IPS-20b (cell line): Measurements from ENCODE around the gene MYT1.
A peak's percentile ranks its signal among the peaks of the same experiment; 100 is the strongest.

ENCODE experiments used
- H3K27ac ChIP-seq: one replicate; pipeline ENCODE4 v1.5.1; 2013; ENCODE audit warnings: low read length
- H3K27me3 ChIP-seq: 2 replicates; pipeline ENCODE4 v1.6.1; 2013; ENCODE audit warnings: mild to moderate bottlenecking, low read length, inconsistent platforms; ENCODE audit not compliant: insufficient read depth
- H3K36me3 ChIP-seq: 2 replicates; pipeline ENCODE4 v1.6.1; 2013; ENCODE audit warnings: low read depth, mild to moderate bottlenecking, inconsistent platforms, low read length, moderate library complexity; ENCODE audit not compliant: insufficient read depth
- H3K4me1 ChIP-seq: 2 replicates; pipeline ENCODE4 v1.6.1; 2013; ENCODE audit warnings: mild to moderate bottlenecking, control low read depth, inconsistent platforms, low read length, moderate library complexity; ENCODE audit not compliant: insufficient read depth
- H3K4me3 ChIP-seq: 2 replicates; pipeline ENCODE4 v1.5.1; 2013; ENCODE audit warnings: mild to moderate bottlenecking, low read length, inconsistent platforms
- H3K9ac ChIP-seq: 2 replicates; pipeline ENCODE4 v1.6.1; 2013; ENCODE audit warnings: low read depth, mild to moderate bottlenecking, inconsistent platforms, low read length, moderate library complexity
- H3K9me3 ChIP-seq: 2 replicates; pipeline ENCODE4 v1.6.1; 2013; ENCODE audit warnings: mild to moderate bottlenecking, low read depth, low read length, inconsistent platforms; ENCODE audit not compliant: insufficient read depth

The MYT1 gene

DNA sequence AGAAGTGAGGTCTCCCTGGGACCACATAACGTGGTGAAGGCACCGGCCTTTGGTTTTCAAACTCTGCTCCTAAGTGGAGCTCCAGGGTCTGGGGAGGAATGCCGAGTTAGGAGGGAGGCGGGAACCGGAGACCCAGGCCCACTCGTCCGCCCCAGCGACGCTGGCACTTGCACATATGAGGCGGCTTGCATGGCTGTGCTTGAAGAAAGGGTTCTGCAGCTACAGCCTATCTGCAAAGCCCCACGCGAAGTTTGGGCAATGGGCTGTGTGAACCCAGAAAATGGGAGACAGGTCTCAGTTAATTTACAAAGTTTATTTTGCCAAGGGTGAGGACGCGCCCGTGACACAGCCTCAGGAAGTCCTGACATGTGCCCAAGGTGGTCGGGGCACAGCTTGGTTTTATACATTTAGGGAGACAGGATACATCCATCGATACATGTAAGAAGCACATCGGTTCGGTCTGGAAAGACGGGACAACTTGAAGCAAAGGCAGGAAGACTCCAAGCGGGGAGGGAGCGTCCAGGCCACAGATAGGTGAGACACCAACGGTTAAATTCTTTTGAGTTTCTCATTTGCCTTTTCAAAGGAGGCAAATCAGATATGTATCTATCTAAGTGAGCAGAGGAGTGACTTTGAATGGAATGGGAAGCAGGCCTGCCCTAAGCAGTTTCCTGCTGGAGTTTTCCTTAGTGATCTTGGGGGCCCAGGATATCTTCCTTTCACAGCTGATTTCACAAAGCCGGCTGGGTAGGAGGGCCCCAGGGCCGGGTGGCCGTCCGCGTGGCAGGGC, 90.5 kb downstream of the MYT1 start:
- Histone ChIP-seq H3K4me3 (peak overlapping the region; percentile 64), H3K9ac (peak overlapping the region; percentile 70; the same call in 1 of the 2 replicates), H3K27me3 (peaks cover 11% of the 10 kb centered on the region), H3K4me1 (peaks cover 13% of the 10 kb centered on the region), H3K27ac (no peak overlapping the region), H3K9me3 (no peaks in the 10 kb centered on the region), H3K36me3 (no peaks in the 10 kb centered on the region)

DNA sequence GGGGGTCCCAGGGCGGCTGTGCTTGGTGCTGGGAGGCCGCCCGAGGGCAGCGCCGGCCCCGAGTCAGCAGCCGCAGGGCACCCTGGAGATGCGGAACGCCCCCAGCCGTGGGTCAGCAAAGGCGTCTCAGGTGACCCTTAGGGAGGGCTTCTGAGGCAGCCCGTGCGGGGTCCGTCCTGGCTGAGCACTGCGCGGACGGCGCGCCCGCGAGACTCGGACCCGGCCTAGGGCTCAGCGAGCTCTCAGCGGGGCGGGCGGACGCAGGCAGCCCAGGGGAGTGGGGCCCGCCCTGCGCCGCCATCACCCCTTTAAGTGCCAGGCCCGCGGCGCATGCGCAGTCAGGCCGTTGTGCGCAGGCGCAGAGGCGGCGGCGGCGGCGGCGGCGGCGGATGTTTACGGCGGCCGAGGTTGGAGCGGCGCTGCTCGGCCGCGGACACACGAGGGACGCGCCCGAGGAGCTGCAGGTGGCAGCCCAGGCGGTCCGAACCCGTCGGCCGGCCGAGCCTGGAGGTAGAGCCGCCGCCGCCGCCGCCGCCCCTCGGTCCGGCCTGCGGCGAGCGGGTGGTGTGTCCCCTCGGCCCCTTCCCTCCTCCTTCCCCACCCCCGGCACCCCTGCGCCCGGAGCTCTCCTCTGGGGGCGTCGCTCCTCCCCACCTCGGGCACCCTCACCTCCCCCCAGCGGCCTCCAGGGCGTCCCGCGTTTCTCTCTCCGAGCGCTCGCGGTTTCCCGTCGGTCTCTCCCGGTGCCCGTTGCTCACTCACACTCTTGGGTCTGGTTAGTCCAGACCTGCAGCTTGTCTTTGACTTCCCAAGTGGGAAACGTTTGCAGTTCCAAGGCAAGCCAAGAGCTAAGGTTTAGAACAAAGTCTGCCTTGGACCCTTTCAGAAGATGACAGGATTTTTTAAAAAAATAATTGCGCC, 91.4 kb downstream of the MYT1 start, which contains the start of gene PCMTD2:
TSS of gene PCMTD2 (plus strand) at position 388 of the 921 bp plus-strand sequence. CDS start 4,218 bp downstream, outside the sequence.
- Histone ChIP-seq H3K4me3 (peak within 1 kb of the TSS; percentile 94), H3K27me3 (peaks cover 4% of the 10 kb centered on the region), H3K9ac (peak within 1 kb of the TSS; percentile 91), H3K27ac (no peak within 1 kb of the TSS), H3K4me1 (peaks cover 13% of the 10 kb centered on the region), H3K9me3 (no peaks in the 10 kb centered on the region), H3K36me3 (peaks cover 3% of the 10 kb centered on the region; the same call in 1 of the 2 replicates)

GRCh38 chr20:64256282-64256935, 92.2 kb downstream of the MYT1 start:
- no peaks in the 10 kb centered on the region; the same call in 1 of the 2 replicates for H3K27me3 ChIP-seq
- peak overlapping the region; percentile 91 for H3K9ac ChIP-seq
- H3K9me3 ChIP-seq, result no peaks in the 10 kb centered on the region
- peaks cover 13% of the 10 kb centered on the region for H3K4me1 ChIP-seq
- H3K4me3 ChIP-seq, result peak overlapping the region; percentile 94
- H3K36me3 ChIP-seq, result peaks cover 8% of the 10 kb centered on the region; the same call in 1 of the 2 replicates
- no peak overlapping the region for H3K27ac ChIP-seq

GRCh38 chr20:64257107-64257757, 93.0 kb downstream of the MYT1 start:
- H3K4me1 ChIP-seq, result peaks cover 13% of the 10 kb centered on the region
- no peaks in the 10 kb centered on the region; the same call in 1 of the 2 replicates for H3K27me3 ChIP-seq
- peak overlapping the region; percentile 34; the same call in 1 of the 2 replicates for H3K9ac ChIP-seq
- H3K4me3 ChIP-seq, result peak overlapping the region; percentile 94; the same call in 1 of the 2 replicates
- peaks cover 8% of the 10 kb centered on the region; the same call in 1 of the 2 replicates for H3K36me3 ChIP-seq
- H3K27ac ChIP-seq, result no peak overlapping the region
- H3K9me3 ChIP-seq, result no peaks in the 10 kb centered on the region

DNA sequence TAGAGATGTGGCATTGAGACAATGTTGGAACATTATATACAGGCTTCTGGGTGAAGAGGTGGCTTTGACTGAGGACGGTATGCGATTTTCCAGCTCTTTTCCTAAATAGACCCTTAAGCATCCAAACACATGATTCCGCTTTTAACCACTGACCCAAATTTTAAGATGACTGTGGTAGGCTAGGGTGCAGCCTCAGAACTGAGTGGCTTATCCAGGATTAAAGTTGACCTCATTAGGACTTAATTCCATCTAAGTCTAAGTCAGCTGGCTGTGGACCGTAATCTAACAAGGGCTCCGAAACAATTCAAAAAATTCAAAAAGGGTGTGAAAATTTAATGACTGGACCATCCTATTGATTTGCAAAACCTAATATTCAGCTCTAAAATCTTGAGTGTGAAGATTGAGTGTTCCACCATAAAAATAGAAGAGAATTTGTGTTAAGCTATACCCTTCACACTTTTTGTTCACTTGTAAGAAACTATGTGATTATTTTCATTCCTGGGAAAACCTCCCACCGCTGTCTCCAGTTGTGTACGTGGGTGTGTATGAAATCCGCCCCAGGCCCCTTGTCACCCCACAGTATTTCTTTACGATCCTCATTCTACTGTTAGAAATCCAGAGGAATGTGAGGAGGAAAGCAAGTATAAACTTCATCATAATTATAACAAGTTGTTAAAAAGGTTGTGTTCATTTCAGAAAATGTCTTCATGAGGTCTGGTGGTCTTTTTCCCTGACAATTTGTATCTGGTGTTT, 94.0 kb downstream of the MYT1 start:
- Histone ChIP-seq H3K9me3 (no peaks in the 10 kb centered on the region), H3K27me3 (no peaks in the 10 kb centered on the region; the same call in 1 of the 2 replicates), H3K4me1 (peaks cover 13% of the 10 kb centered on the region), H3K9ac (no peak overlapping the region), H3K4me3 (no peak overlapping the region), H3K27ac (no peak overlapping the region), H3K36me3 (peaks cover 8% of the 10 kb centered on the region; the same call in 1 of the 2 replicates)

- Histone ChIP-seq H3K9ac (no peak overlapping the region), H3K4me1 (peaks cover 10% of the 10 kb centered on the region), H3K36me3 (peaks cover 24% of the 10 kb centered on the region; the same call in 1 of the 2 replicates), H3K9me3 (no peaks in the 10 kb centered on the region), H3K27ac (no peak overlapping the region), H3K27me3 (no peaks in the 10 kb centered on the region), H3K4me3 (no peak overlapping the region)
Measured at GRCh38 chr20:64260239-64260638, 96.0 kb downstream of the MYT1 start.

- H3K4me3 ChIP-seq, result no peak overlapping the region
- H3K4me1 ChIP-seq, result peaks cover 10% of the 10 kb centered on the region
- H3K9me3 ChIP-seq, result no peaks in the 10 kb centered on the region
- H3K9ac ChIP-seq, result no peak overlapping the region
- no peaks in the 10 kb centered on the region for H3K27me3 ChIP-seq
- peaks cover 29% of the 10 kb centered on the region; the same call in 1 of the 2 replicates for H3K36me3 ChIP-seq
- no peak overlapping the region for H3K27ac ChIP-seq
Measured at GRCh38 chr20:64261138-64261537, 96.9 kb downstream of the MYT1 start.

- H3K4me1 ChIP-seq, result no peaks in the 10 kb centered on the region
- H3K36me3 ChIP-seq, result peaks cover 32% of the 10 kb centered on the region; the same call in 1 of the 2 replicates
Measured at GRCh38 chr20:64264091-64264490, 99.8 kb downstream of the MYT1 start.

DNA sequence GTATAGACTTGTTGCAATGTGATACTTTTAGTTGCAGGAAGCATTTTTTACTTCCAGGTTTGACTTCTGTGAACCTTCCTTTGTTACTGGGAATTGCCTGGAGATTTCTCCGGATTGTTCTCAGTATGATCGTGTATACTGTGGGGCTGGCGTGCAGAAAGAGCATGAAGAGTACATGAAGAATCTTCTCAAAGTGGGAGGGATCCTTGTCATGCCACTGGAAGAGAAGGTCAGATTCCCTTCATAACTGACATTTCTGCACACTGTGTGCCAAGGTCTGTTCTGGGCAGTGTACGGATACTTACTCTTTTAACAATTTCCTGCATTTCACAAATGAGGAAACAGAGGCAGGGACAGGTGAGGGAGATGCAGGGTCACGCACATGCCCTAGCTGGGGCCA, 100.9 kb downstream of the MYT1 start:
- Histone ChIP-seq H3K36me3 (peaks cover 32% of the 10 kb centered on the region; the same call in 1 of the 2 replicates), H3K27me3 (no peaks in the 10 kb centered on the region), H3K9ac (no peak overlapping the region)

More at GRCh38 chr20:64264091-64264490, 99.8 kb downstream of the MYT1 start:
- Histone ChIP-seq H3K9ac (no peak overlapping the region), H3K9me3 (no peaks in the 10 kb centered on the region), H3K4me3 (no peak overlapping the region), H3K27me3 (no peaks in the 10 kb centered on the region), H3K27ac (no peak overlapping the region)

DNA sequence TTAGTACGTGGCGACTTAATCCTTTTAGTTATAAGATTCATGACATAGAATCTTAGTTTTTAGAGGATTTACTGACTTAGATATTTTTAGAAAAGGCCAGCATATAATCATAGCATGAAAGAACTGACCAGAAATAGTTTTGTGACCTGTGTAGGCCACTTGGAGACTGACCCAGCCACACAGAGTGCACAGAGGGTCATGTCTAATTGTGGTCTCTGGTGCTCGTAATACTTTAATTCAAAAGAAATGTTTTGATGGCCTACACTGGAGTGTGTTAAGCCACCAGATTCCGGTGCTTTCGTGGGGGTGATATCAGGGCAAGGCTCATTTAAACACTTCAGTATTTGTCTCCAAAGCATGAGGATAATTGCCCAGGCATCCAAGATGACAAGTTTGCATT, 102.7 kb downstream of the MYT1 start:
- Histone ChIP-seq H3K27me3 (no peaks in the 10 kb centered on the region), H3K36me3 (peaks cover 24% of the 10 kb centered on the region; the same call in 1 of the 2 replicates), H3K4me3 (no peak overlapping the region)

More for the DNA sequence above, 100.9 kb downstream of the MYT1 start:
- Histone ChIP-seq H3K27ac (no peak overlapping the region), H3K9me3 (no peaks in the 10 kb centered on the region), H3K4me3 (no peak overlapping the region), H3K4me1 (no peaks in the 10 kb centered on the region)

More for the DNA sequence above, 102.7 kb downstream of the MYT1 start:
- no peaks in the 10 kb centered on the region for H3K4me1 ChIP-seq
- no peak overlapping the region for H3K9ac ChIP-seq
- H3K9me3 ChIP-seq, result no peaks in the 10 kb centered on the region
- H3K27ac ChIP-seq, result no peak overlapping the region
